NCI-H187 treated with DMSO at 0.1 percent for 48 hours (cell line): Measurements from ENCODE around the gene SPATA3.

Source experiments
- DNase-seq: peaks from one replicate; lab custom pipeline; 2025; lab: John Stamatoyannopoulos, UW

SPATA3 gene

GRCh38 chr2:231049286-231050017 is 53.5 kb downstream of the SPATA3 start:
- DNase-seq = no peak

DNA sequence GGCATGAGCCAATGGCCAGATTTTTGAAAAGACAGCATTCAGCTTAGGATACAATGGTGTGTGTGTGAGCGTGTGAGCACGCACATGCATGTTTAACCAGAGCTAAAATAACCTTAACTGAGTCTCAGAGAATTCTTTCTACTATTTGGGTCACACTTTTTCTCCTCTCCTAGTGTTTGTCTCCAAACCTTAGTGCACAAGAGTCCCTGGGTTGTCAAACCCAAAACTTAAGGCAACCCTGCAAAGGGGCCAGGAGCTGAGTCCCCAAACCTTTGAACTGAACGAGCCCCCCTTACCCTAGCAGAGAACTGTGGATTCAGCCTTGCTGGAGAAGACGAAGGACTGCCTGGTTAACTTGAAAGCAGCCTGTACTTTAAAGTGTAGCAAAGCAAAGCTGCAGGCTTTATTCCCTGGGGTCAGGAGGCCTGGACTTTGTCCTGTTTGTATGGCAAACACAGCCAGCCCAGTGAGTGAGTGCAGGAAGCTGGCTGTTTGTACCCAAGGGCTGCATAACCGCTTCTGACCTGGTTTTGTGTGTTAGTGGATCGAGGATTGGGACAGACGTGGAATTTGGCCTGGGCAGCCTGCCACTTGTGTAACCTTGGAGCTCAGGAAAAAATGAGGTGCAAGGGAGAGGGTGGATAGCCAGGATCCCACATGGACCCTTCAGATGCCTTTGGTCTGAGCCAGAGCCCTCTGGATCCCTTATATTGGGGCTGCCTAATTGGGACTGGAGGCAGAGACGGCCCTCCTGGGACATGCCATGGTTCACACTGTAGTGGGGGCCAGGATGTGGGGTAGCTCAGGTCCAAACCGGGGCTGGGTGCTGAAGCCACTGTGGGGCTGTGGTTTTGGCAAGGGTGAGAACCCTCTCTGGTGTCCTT is 54.3 kb downstream of the SPATA3 start:
- no peak for DNase-seq

GRCh38 chr2:231051116-231051515 is 55.2 kb downstream of the SPATA3 start:
- DNase-seq = no peak

DNA sequence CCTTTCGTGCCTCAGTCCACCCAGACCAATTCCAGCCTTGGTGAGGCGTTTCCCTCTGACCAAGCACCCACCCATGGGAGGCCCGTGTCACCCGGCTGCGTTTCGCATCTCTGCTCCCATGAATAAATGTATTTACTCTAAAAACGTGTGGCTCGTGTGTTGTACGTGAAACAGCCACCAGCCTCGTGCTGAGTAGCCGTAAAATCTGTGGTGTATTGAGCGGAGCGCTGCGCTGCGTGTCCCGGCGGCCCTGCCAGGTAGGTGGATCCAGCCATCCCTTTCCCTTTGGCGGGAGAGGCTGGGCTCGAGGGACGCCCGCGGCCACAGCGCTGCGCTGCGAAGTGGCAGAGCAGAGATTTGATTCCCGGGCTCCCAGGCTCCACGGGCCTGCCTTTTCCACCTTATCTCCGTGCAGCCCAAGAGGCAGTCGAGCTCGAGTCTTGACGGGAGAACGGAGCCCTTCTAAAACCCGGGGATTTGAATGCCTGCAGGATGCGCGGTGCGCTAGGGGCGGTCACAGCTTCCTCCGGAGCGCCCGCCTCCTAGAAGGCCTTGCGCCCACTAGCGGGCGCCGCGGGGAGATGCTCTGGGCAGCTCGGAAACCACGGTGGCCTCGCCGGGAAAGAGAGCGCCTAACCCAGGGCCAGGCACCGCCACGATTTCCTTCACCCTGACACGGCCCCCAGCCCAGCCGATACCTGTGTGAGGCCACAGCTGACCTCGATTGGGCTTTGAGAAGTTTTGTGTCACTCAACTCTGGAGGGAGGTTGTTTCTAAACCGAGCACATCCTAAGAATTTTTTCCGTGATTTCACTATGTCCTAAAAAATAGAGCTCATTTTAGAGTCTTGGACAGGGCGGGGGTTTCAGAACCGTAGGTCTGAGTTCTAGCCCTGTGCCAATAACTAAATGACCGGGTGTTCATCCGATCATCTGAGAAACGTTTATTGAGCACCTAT is 56.9 kb downstream of the SPATA3 start:
- no peak for DNase-seq

DNA sequence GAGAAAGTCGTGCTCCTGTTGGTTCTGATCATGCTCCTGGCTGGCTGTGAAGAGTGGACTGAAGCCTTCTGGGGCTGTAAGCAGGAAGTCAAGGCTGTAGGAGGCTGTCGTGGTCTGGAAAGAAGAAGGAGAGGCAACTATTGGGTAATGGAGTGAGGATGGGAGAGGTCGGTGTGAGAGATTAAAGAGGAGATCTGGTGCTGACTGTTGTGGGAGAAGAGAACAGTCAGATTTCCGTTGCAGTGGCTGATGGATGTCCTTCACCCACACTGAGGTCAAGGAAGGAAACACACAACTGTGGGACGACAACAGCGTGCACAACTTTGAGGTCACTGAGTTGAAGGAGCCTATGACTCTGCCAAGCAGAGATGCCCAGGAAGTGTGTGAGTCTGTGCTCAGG is 57.9 kb downstream of the SPATA3 start:
- DNase-seq = no peak

DNA sequence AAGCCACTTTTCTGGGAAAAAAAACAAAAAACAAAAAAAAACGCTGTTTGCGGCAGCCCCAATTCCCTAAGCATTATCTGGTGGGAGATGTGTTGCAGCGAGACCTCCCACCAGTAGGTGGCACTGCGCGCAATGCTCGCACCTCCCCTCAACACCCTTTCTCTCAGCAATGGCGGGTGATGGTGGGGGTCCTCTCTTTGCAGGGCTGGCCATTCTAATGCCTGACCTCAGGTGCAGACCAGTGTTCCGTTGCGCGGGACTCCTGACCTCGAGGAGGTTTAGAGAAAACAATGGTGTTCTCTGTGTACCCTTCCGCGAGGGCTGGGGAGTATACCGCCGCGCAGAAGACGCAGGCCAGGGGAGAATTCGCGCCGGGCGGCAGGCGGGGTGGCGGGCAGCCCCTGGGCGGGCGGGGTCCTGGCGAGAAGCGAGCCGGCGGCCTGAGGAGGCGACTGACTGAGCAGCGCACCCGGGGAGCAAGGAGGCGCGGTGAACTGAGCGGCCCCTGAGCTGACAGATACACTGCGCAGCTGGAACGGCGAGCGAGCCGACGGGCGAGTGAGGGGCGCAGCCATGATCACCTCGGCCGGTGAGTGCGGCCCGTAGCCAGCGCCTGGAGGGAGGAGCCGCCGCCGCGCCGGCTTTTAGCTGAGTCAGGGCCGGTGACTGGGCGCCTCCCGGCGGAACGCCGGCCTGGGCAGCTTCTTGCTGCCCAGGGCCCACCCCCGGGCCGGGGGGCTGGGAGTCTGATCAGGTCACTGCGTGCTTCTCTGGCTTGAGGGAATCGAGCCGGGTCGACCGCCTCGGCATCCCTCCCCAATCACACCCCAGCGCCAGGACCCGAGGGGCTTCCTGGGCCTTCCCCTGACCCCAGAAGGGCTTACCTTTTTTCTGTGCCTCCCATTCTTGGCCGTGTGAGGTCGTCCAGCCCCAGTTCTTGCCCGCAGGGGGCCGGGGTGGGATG is 60.8 kb downstream of the SPATA3 start, which contains the start of gene PSMD1:
Gene PSMD1 (plus strand): TSS at position 415 of the 964 bp plus-strand sequence. CDS start 159 bp downstream, at position 574.
- DNase-seq = no peak

- no peak for DNase-seq
Measured at GRCh38 chr2:231057590-231057989, 61.7 kb downstream of the SPATA3 start.
